ENCODE measurements around the gene MYMK.

DNA sequence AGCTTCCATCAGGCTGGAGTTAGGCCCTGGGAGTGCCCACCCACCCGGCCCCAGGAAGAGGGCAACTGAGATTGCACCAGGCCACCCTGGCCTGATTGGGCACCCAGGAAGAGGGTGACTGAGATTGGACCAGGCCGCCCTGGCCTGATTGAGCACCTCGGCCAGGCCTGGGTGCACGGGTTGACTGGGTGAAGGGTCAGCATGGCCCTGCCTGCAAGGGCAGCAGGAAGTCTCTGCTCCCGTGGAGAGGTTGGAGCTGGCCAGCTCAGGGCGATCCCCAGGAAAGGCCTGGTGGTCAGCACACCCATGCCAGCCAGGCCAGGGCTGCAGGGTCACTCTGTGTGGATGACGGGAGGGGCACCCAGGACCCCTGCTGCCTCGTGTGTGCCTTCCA lies 21.5 kb upstream of the MYMK start:
- TF ChIP-seq POLR2A (IDR thresholded peaks at IDR 0.05; ENCODE audit: low read depth, low read length) (no peak), POLR2AphosphoS5 (IDR thresholded peaks at IDR 0.05; ENCODE audit: low read depth, low read length) (no peak)

Data from GM12892 (cell line).